HepG2 (cell line): ENCODE results near the gene SFMBT1.

Experiments
- ESRRA ChIP-seq: sonication (generic); formaldehyde crosslinking; IDR thresholded peaks from 2 replicates; pipeline ENCODE4 v1.5.1; 2020; ENCODE audit warnings: mild to moderate bottlenecking, low read depth, missing genetic modification reagents
- MYC ChIP-seq: sonication (generic); formaldehyde crosslinking; IDR thresholded peaks from 2 replicates; pipeline ENCODE4 v1.9.0; 2021; ENCODE audit warnings: missing genetic modification reagents, borderline replicate concordance
- NFIC ChIP-seq: IDR thresholded peaks from 2 replicates; pipeline ENCODE4 v1.6.1; 2012; ENCODE audit warnings: mild to moderate bottlenecking, low read length, inconsistent platforms
- ZNF24 ChIP-seq: fragments of 450-650 bp; IDR thresholded peaks from 2 replicates; pipeline ENCODE4 v1.6.1; 2017; ENCODE audit warnings: antibody characterized with exemption, mild to moderate bottlenecking
- ZNF263 ChIP-seq: sonication (generic); formaldehyde crosslinking; IDR thresholded peaks from 2 replicates; pipeline ENCODE4 v1.4.0; 2020; ENCODE audit warnings: missing genetic modification reagents

DNA sequence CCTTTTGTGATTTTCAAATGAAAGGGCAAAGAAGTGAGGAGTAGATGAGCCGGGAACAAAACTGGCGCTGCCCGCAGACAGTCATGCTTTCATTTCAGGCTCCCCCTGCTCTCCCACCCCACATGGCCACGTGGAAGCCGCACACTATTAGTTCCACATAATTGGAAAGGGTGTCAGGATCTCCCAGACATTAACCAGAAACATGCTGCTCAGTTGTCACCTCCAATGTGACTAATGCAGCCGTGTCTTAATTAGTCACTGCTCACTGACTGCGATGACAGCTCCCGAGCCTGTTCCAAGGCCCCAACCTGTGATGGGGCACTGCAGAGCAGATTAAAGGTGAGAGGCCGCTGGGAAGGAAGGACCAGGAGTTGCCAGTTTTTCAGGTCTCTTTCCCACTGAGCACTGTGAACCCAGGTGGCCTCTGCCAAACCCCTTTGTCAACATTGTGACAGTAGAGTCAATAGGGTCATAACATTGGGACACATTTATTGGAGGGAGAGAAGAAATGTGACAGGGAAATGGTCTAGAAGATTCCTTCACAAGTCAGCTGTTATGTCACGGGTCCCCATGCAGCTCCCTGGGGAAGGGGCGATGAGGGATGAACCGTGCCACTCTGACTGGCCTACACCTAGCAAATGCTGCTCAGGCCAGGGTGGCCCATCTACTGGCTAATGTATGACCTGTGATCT is 38.6 kb upstream of the SFMBT1 start:
- TF ChIP-seq NFIC (no peak), ESRRA (CRISPR knock-in tag) (no peak), ZNF263 (CRISPR knock-in tag) (no peak; the same call in 1 of the 2 replicates), MYC (CRISPR knock-in tag) (0 out of 2 replicates have a peak, but pooled peaks have one; percentile 20), ZNF24 (no peak)
